Endothelial cell of umbilical vein (primary cell): ENCODE measurements around the gene NAV3.

Experiments
- EZH2 ChIP-seq: IDR thresholded peaks from 2 replicates; pipeline ENCODE4 v1.6.1; 2012; ENCODE audit warnings: borderline replicate concordance, low read depth, mild to moderate bottlenecking, moderate library complexity, low read length, inconsistent platforms; ENCODE audit not compliant: severe bottlenecking
- FOS ChIP-seq: IDR thresholded peaks from 2 replicates; pipeline ENCODE4 v1.6.1; 2011; ENCODE audit warnings: mild to moderate bottlenecking, low read length, moderate library complexity, borderline replicate concordance; ENCODE audit not compliant: insufficient read depth
- JUN ChIP-seq: IDR thresholded peaks from 2 replicates; pipeline ENCODE4 v1.6.1; 2011; ENCODE audit warnings: borderline replicate concordance, low read depth; ENCODE audit not compliant: insufficient read length, insufficient read depth
- MYC ChIP-seq: IDR thresholded peaks from one replicate; pipeline ENCODE4 v1.6.1; 2011; ENCODE audit warnings: mild to moderate bottlenecking, low read depth, low read length
- POLR2A ChIP-seq: IDR thresholded peaks from 2 replicates; pipeline ENCODE4 v1.6.1; 2012; ENCODE audit warnings: low read depth, mild to moderate bottlenecking, control low read depth, low read length
- POLR2AphosphoS5 ChIP-seq: IDR thresholded peaks from 2 replicates; pipeline ENCODE4 v1.6.1; 2012; ENCODE audit warnings: low read depth, mild to moderate bottlenecking, control low read depth, low read length, moderate library complexity; ENCODE audit not compliant: insufficient read depth
- TF ChIP-seq, protein P1 (sequence below), 2 donors: IDR thresholded peaks; 1 replicate in 1 of 2; 2 replicates in 1 of 2; pipeline ENCODE4 v1.5.1; 2011; ENCODE audit warnings: low read length in 2 of 2, mild to moderate bottlenecking in 2 of 2, moderate library complexity in 2 of 2, control low read depth in 1 of 2, inconsistent platforms in 1 of 2, low read depth in 1 of 2; ENCODE audit not compliant: insufficient read depth in 1 of 2; ENCODE audit errors: extremely low read depth in 1 of 2

DNA sequence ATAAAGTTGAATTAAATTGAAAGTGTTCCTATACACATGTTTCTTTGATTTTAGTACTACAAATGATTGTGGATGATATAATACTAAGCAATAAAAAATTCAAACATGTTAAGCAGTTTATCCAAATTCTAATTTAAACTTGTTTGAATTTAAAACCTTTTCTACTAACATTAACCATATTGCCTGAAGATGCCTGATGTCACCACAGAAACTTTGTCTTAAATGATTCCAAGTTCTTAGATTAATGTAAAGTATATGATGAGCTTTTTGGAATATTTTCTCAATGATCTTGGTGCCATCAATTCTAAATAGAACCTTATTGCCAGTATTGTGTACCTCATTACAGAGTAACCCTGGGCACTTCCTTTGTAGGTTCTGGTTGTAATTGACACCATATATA lies 259.6 kb downstream of the NAV3 start:
- TF ChIP-seq, protein P1, sequence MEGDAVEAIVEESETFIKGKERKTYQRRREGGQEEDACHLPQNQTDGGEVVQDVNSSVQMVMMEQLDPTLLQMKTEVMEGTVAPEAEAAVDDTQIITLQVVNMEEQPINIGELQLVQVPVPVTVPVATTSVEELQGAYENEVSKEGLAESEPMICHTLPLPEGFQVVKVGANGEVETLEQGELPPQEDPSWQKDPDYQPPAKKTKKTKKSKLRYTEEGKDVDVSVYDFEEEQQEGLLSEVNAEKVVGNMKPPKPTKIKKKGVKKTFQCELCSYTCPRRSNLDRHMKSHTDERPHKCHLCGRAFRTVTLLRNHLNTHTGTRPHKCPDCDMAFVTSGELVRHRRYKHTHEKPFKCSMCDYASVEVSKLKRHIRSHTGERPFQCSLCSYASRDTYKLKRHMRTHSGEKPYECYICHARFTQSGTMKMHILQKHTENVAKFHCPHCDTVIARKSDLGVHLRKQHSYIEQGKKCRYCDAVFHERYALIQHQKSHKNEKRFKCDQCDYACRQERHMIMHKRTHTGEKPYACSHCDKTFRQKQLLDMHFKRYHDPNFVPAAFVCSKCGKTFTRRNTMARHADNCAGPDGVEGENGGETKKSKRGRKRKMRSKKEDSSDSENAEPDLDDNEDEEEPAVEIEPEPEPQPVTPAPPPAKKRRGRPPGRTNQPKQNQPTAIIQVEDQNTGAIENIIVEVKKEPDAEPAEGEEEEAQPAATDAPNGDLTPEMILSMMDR (IDR thresholded peaks at IDR 0.05; ENCODE audit: extremely low read depth in 1 of 2, insufficient read depth in 1 of 2, low read depth in 1 of 2, low read length in 2 of 2), result no peak
- TF ChIP-seq MYC (no peak), JUN (no peak), POLR2A (no peak), POLR2AphosphoS5 (no peak), FOS (no peak), EZH2 (no peak)
